Measurements from ENCODE around the gene SLC25A33. TPM values are rescaled to one million over a fixed set of nuclear protein-coding genes. Genes with fewer than 3 reads are reported as not detected.

SLC25A33 gene
- total and polyA plus RNA-seq, 2 experiments from 2014 or later, result 10.4 to 12.3 TPM

- Histone ChIP-seq H3K27ac (no peak overlapping the region), H3K4me1 (ENCODE audit: low read depth) (no peaks in the 10 kb centered on the region), H3K4me3 (no peak overlapping the region), H3K36me3 (no peaks in the 10 kb centered on the region), H3K27me3 (peaks cover 15% of the 10 kb centered on the region), H3K9me3 (ENCODE audit: low read depth) (no peaks in the 10 kb centered on the region)
- no peak for DNase-seq (ENCODE audit: low read depth in 1 of 2, low spot score in 1 of 2)
- no peak for TF ChIP-seq CTCF (IDR thresholded peaks at IDR 0.05; ENCODE audit: low read depth, low read length)
Observed at GRCh38 chr1:9495854-9496374, 43.4 kb upstream of the SLC25A33 start.

GRCh38 chr1:9500756-9501754 is 38.2 kb upstream of the SLC25A33 start:
- no peak for DNase-seq (ENCODE audit: low read depth in 1 of 2, low spot score in 1 of 2)
- no peak overlapping the region for H3K4me3 ChIP-seq
- no peak for TF ChIP-seq CTCF (IDR thresholded peaks at IDR 0.05; ENCODE audit: low read depth, low read length)
- H3K9me3 ChIP-seq (ENCODE audit: low read depth), result no peaks in the 10 kb centered on the region
- H3K27me3 ChIP-seq, result no peaks in the 10 kb centered on the region
- H3K27ac ChIP-seq, result no peak overlapping the region
- H3K4me1 ChIP-seq (ENCODE audit: low read depth), result no peaks in the 10 kb centered on the region
- H3K36me3 ChIP-seq, result no peaks in the 10 kb centered on the region

- Histone ChIP-seq H3K27ac (no peak overlapping the region), H3K4me3 (no peak overlapping the region), H3K9me3 (ENCODE audit: low read depth) (no peaks in the 10 kb centered on the region), H3K36me3 (no peaks in the 10 kb centered on the region), H3K27me3 (no peaks in the 10 kb centered on the region), H3K4me1 (ENCODE audit: low read depth) (no peaks in the 10 kb centered on the region)
- DNase-seq (ENCODE audit: low read depth in 1 of 2, low spot score in 1 of 2), result peak in 1 of 2 donors; percentile 4
- TF ChIP-seq CTCF (IDR thresholded peaks at IDR 0.05; ENCODE audit: low read depth, low read length), result no peak
Observed at GRCh38 chr1:9503001-9503675, 36.1 kb upstream of the SLC25A33 start.

- Histone ChIP-seq H3K36me3 (no peaks in the 10 kb centered on the region), H3K27ac (no peak overlapping the region), H3K4me3 (no peak overlapping the region), H3K4me1 (ENCODE audit: low read depth) (no peaks in the 10 kb centered on the region), H3K9me3 (ENCODE audit: low read depth) (no peaks in the 10 kb centered on the region), H3K27me3 (no peaks in the 10 kb centered on the region)
- TF ChIP-seq CTCF (IDR thresholded peaks at IDR 0.05; ENCODE audit: low read depth, low read length), result no peak
- no peak for DNase-seq (ENCODE audit: low read depth in 1 of 2, low spot score in 1 of 2)
Observed at GRCh38 chr1:9505143-9505542, 34.1 kb upstream of the SLC25A33 start.

- no peak for TF ChIP-seq CTCF (IDR thresholded peaks at IDR 0.05; ENCODE audit: low read depth, low read length)
- no peak for DNase-seq (ENCODE audit: low read depth in 1 of 2, low spot score in 1 of 2)
- H3K27ac ChIP-seq, result no peak overlapping the region
- H3K4me1 ChIP-seq (ENCODE audit: low read depth), result no peaks in the 10 kb centered on the region
- no peaks in the 10 kb centered on the region for H3K9me3 ChIP-seq (ENCODE audit: low read depth)
- H3K27me3 ChIP-seq, result no peaks in the 10 kb centered on the region
- H3K36me3 ChIP-seq, result no peaks in the 10 kb centered on the region
- H3K4me3 ChIP-seq, result no peak overlapping the region
Observed at GRCh38 chr1:9506901-9507300, 32.4 kb upstream of the SLC25A33 start.
